ENCODE data around the gene MTRFR.
A peak's percentile ranks its signal among the peaks of the same experiment; 100 is the strongest.
"Not testable (repeated sequence)": the region's sequence is repeated elsewhere in the genome, so short reads cannot be mapped to it uniquely, and the experiment has no call there.

Gene MTRFR

GRCh38 chr12:123248996-123249741 is 15.9 kb downstream of the MTRFR start:
- DNase-seq (ENCODE audit: low spot score), result not testable (repeated sequence)

- no peak for DNase-seq (ENCODE audit: low spot score)
Measured at GRCh38 chr12:123250471-123251383, 17.5 kb downstream of the MTRFR start.

GRCh38 chr12:123251403-123252076 is 18.3 kb downstream of the MTRFR start:
- no peak for DNase-seq (ENCODE audit: low spot score)

- DNase-seq (ENCODE audit: low spot score), result not testable (repeated sequence)
Measured at GRCh38 chr12:123252365-123252764, 19.1 kb downstream of the MTRFR start.

GRCh38 chr12:123253641-123254459 is 20.6 kb downstream of the MTRFR start:
- no peak for DNase-seq (ENCODE audit: low spot score)

- no peak for DNase-seq (ENCODE audit: low spot score)
Measured at GRCh38 chr12:123254853-123255446, 21.7 kb downstream of the MTRFR start.

GRCh38 chr12:123258593-123258992 is 25.4 kb downstream of the MTRFR start:
- no peak for DNase-seq (ENCODE audit: low spot score)

GRCh38 chr12:123260081-123260480 is 26.8 kb downstream of the MTRFR start:
- no peak for DNase-seq (ENCODE audit: low spot score)

- DNase-seq (ENCODE audit: low spot score), result no peak
Measured at GRCh38 chr12:123261196-123261595, 28.0 kb downstream of the MTRFR start.

GRCh38 chr12:123263196-123263817 is 30.1 kb downstream of the MTRFR start:
- DNase-seq (ENCODE audit: low spot score), result no peak

- peak; percentile 57 for DNase-seq (ENCODE audit: low spot score)
Measured at GRCh38 chr12:123264642-123265041, 31.4 kb downstream of the MTRFR start.

GRCh38 chr12:123265851-123266678 is 32.8 kb downstream of the MTRFR start:
- DNase-seq (ENCODE audit: low spot score), result no peak

GRCh38 chr12:123266679-123267277 is 33.5 kb downstream of the MTRFR start:
- DNase-seq (ENCODE audit: low spot score), result no peak

GRCh38 chr12:123267335-123267920 is 34.2 kb downstream of the MTRFR start:
- DNase-seq (ENCODE audit: low spot score), result no peak

- no peak for DNase-seq (ENCODE audit: low spot score)
Measured at GRCh38 chr12:123267991-123268843, 35.0 kb downstream of the MTRFR start.

GRCh38 chr12:123268850-123269249 is 35.6 kb downstream of the MTRFR start:
- no peak for DNase-seq (ENCODE audit: low spot score)

GRCh38 chr12:123269395-123269892 is 36.2 kb downstream of the MTRFR start:
- peak; percentile 62 for DNase-seq (ENCODE audit: low spot score)

- DNase-seq (ENCODE audit: low spot score), result no peak
Measured at GRCh38 chr12:123269896-123270213, 36.6 kb downstream of the MTRFR start.
